SK-N-MC (cell line): ENCODE measurements around the gene C7orf25.

Experiments used
- EZH2 ChIP-seq: fragments of 200-600 bp; sonication (generic); IDR thresholded peaks from one replicate; pipeline ENCODE4 v1.6.1; 2017; ENCODE audit warnings: antibody characterized with exemption
- POLR2AphosphoS5 ChIP-seq: IDR thresholded peaks from 2 replicates; pipeline ENCODE4 v1.6.1; 2012; ENCODE audit warnings: mild to moderate bottlenecking, low read depth, low read length, borderline replicate concordance

- TF ChIP-seq EZH2 (no peak), POLR2AphosphoS5 (no peak)
These were observed 24.9 kb downstream of the C7orf25 start for GRCh38 chr7:42886893-42887505.
